A549 treated with ZK216348 at 1 μM for 4 hours (cell line): ENCODE results near the gene PI4K2A. TPM values are rescaled to one million over a fixed set of nuclear protein-coding genes. Genes with fewer than 3 reads are reported as not detected.

Experiments used
- total RNA-seq: library from RNA; stranded (reverse); fragments of 200-300 nt; extraction: Qiagen RNA extraction; gene quantifications from 5 replicates; pipeline ENCODE4 v1.2.3, GENCODE V29; 2022; ENCODE audit warnings: low read depth

Gene PI4K2A
- 21.4 to 28.1 TPM (median 25.5 TPM) in 5 replicates for total RNA-seq

GRCh38 chr10:97640174-97640867 is at the start of gene PI4K2A:
Gene PI4K2A, plus strand, starts transcription at chr10:97640671. Its CDS starts 72 bp downstream, at chr10:97640743.

GRCh38 chr10:97632949-97633884 is 7.3 kb upstream of the PI4K2A start, which contains the start of gene MORN4:
Gene MORN4, minus strand, starts transcription at chr10:97633500. Its CDS starts 13,847 bp downstream, at chr10:97619653.

GRCh38 chr10:97686962-97687784 is 46.7 kb downstream of the PI4K2A start, which contains the start of gene AVPI1:
Gene AVPI1, minus strand, starts transcription at chr10:97687241. Its CDS starts 7,336 bp downstream, at chr10:97679905.

GRCh38 chr10:97713339-97713825 is 72.9 kb downstream of the PI4K2A start, which contains the start of gene MARVELD1:
Gene MARVELD1, plus strand, starts transcription at chr10:97713730. Its CDS starts 147 bp downstream, at chr10:97713877.

Other genes with a start within 250 kb of the PI4K2A start
- 48.1 to 71.9 TPM (median 56.6 TPM) in 5 replicates for gene RRP12, start 239.3 kb upstream of the PI4K2A start, total RNA-seq
- 492 to 633 TPM (median 610 TPM) in 5 replicates for gene PGAM1, start 214.5 kb upstream of the PI4K2A start, total RNA-seq
- 46.9 to 62.0 TPM (median 53.9 TPM) in 5 replicates for gene EXOSC1, start 194.7 kb upstream of the PI4K2A start, total RNA-seq
- 38.3 to 58.0 TPM (median 55.0 TPM) in 5 replicates for gene ZDHHC16, start 194.5 kb upstream of the PI4K2A start, total RNA-seq
- 28.6 to 52.2 TPM (median 49.2 TPM) in 5 replicates for gene MMS19, start 142.2 kb upstream of the PI4K2A start, total RNA-seq
- gene UBTD1, start 141.7 kb upstream of the PI4K2A start, total RNA-seq: 11.2 to 21.6 TPM (median 19.1 TPM) in 5 replicates
- 3.9 to 6.4 TPM (median 5.4 TPM) in 5 replicates for gene ANKRD2, start 67.9 kb upstream of the PI4K2A start, total RNA-seq
- gene HOGA1, start 56.3 kb upstream of the PI4K2A start, total RNA-seq: 0.78 to 1.7 TPM (median 1.2 TPM) in 5 replicates
- 0.15 TPM in 1 of 5 replicates, not detected in the others for gene C10orf62, start 51.0 kb upstream of the PI4K2A start, total RNA-seq
- 6.8 to 9.0 TPM (median 8.4 TPM) in 5 replicates for gene MORN4, start 7.2 kb upstream of the PI4K2A start, total RNA-seq
- 76.5 to 114 TPM (median 96.9 TPM) in 5 replicates for gene AVPI1, start 46.6 kb downstream of the PI4K2A start, total RNA-seq
- 34.0 to 55.5 TPM (median 49.0 TPM) in 5 replicates for gene MARVELD1, start 73.1 kb downstream of the PI4K2A start, total RNA-seq
- gene ZFYVE27, start 96.5 kb downstream of the PI4K2A start, total RNA-seq: 14.8 to 26.9 TPM (median 24.1 TPM) in 5 replicates
- gene SFRP5, start 131.3 kb downstream of the PI4K2A start, total RNA-seq: 1.5 to 2.4 TPM (median 1.9 TPM) in 5 replicates
- gene GOLGA7B, start 209.2 kb downstream of the PI4K2A start, total RNA-seq: 2.9 to 4.5 TPM (median 4.0 TPM) in 5 replicates